SK-N-MC (cell line): ENCODE data around the gene SLC16A11.
"Not testable (repeated sequence)": the region's sequence is repeated elsewhere in the genome, so short reads cannot be mapped to it uniquely, and the experiment has no call there.

Experiments used
- DNase-seq: peaks from one replicate; pipeline ENCODE4 v3.0.0-alpha.2; 2011; ENCODE audit warnings: low read depth, low spot score
- H3K27ac ChIP-seq: fragments of 200-600 bp; sonication (generic); 2 replicates; pipeline ENCODE4 v1.5.1; 2016; ENCODE audit warnings: mixed run types
- H3K36me3 ChIP-seq: fragments of 200-600 bp; sonication (generic); 2 replicates; pipeline ENCODE4 v1.6.1; 2017; ENCODE audit warnings: antibody characterized with exemption, low read length, mixed read lengths; ENCODE audit not compliant: insufficient read depth
- H3K4me3 ChIP-seq: fragments of 200-600 bp; sonication (generic); 2 replicates; pipeline ENCODE4 v1.5.1; 2016
- H3K9ac ChIP-seq: fragments of 200-600 bp; sonication (generic); 2 replicates; pipeline ENCODE4 v1.8.0; 2017; ENCODE audit warnings: mixed run types, mixed read lengths; ENCODE audit not compliant: insufficient read length
- H3K9me3 ChIP-seq: fragments of 200-600 bp; sonication (generic); 2 replicates; pipeline ENCODE4 v1.6.1; 2017; ENCODE audit warnings: low read depth, mild to moderate bottlenecking, antibody characterized with exemption, low read length, moderate library complexity, mixed read lengths
- EZH2 ChIP-seq: fragments of 200-600 bp; sonication (generic); IDR thresholded peaks from one replicate; pipeline ENCODE4 v1.6.1; 2017; ENCODE audit warnings: antibody characterized with exemption
- FOXP2 ChIP-seq: optimal IDR thresholded peaks from 2 replicates; pipeline ENCODE3; 2011; ENCODE audit warnings: mild to moderate bottlenecking, moderate library complexity; ENCODE audit not compliant: insufficient read depth; ENCODE audit errors: extremely low read length, control extremely low read depth
- POLR2AphosphoS5 ChIP-seq: IDR thresholded peaks from 2 replicates; pipeline ENCODE4 v1.6.1; 2012; ENCODE audit warnings: mild to moderate bottlenecking, low read depth, low read length, borderline replicate concordance

SLC16A11 gene

GRCh38 chr17:6998855-6999508 is 44.9 kb downstream of the SLC16A11 start:
- no peak overlapping the region for H3K9ac ChIP-seq
- H3K27ac ChIP-seq = no peak overlapping the region
- H3K4me3 ChIP-seq = no peak overlapping the region
- peaks cover 11% of the 10 kb centered on the region for H3K36me3 ChIP-seq
- TF ChIP-seq FOXP2 = no peak
- TF ChIP-seq POLR2AphosphoS5 = no peak
- no peak for TF ChIP-seq EZH2
- no peak for DNase-seq
- no peaks in the 10 kb centered on the region for H3K9me3 ChIP-seq

- H3K4me3 ChIP-seq = no peak overlapping the region
- H3K9ac ChIP-seq = no peak overlapping the region
- H3K27ac ChIP-seq = no peak overlapping the region
- H3K9me3 ChIP-seq = no peaks in the 10 kb centered on the region
- no peak for DNase-seq
- TF ChIP-seq FOXP2 = no peak
- no peak for TF ChIP-seq EZH2
- TF ChIP-seq POLR2AphosphoS5 = no peak
- H3K36me3 ChIP-seq = peaks cover 8% of the 10 kb centered on the region
Observed at GRCh38 chr17:6997171-6997570, 46.7 kb downstream of the SLC16A11 start.

DNA sequence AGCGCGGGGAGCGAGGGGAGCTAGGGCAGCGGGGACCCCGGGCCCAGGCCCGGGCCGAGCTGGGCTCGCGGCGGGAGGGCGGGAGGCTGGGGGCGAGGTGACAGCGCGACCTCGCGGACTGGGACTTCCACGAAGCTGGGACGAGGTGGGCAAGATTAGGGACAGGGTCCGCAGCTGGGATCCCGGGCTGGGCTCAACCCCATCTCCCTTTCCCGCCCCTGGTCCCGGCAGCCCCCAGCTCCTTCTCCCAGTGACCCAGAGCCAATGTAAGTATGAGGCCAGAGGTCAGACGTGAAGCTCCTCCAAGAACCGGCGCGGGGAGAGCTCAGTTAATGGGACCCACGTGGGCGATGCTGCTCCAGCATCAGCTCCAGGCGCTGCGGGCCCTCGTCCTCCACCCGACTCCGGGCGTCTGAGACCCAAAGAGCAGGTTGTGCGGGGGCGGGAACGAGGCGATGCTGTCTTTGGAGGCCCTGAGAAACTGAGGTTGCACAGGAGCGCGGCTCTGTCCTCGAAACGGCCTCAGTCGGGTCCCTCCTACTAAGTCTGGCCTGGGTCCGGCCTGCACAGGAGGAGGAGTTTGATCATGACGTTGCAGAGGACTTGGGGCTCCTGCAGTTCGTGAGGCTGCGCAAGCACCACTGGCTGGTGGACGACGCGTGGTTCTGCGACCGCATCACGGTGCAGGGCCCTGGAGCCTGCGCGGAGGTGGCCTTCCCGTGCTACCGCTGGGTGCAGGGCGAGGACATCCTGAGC is 47.5 kb downstream of the SLC16A11 start:
- Histone ChIP-seq H3K4me3 (no peak overlapping the region), H3K9ac (no peak overlapping the region), H3K27ac (no peak overlapping the region), H3K36me3 (peaks cover under 1% of the 10 kb centered on the region; the same call in 1 of the 2 replicates), H3K9me3 (no peaks in the 10 kb centered on the region)
- TF ChIP-seq FOXP2 (no peak), EZH2 (no peak), POLR2AphosphoS5 (no peak)
- no peak for DNase-seq

DNA sequence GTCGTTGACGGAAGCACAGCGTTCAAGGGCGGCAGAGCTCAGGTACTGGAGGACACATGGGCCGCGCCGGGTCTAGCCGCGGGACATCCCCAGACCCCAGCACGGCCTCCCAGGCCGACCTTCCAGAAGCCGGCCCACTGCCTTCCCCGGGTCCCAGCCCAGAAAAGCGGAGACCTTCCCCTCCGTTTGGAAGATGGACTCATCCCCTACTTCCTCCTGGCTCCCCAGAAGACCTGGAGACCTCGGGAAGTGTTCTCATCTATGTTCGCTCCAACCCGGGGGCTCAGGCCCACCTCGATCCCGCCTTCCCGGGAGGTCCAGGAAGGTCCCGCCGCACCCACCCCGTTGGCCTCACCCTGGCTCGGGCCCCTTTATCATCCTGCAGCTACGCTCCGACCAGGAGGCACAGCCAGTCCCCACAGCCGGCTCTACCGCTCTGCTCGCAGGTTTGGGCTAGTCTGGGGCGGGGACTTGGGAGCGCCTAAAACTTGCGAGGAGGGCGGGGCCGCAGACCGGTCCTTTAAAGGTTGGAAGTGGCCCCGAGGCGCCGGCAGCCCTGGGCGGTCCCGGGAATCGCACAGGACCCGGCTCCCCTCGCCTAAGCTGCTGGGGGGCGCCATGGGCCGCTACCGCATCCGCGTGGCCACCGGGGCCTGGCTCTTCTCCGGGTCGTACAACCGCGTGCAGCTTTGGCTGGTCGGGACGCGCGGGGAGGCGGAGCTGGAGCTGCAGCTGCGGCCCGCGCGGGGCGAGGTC is 48.2 kb downstream of the SLC16A11 start, which contains the start of gene ALOX12:
TSS of gene ALOX12 (plus strand) at position 550 of the 756 bp plus-strand sequence. CDS start at position 619, 69 bp downstream.
- no peak for DNase-seq
- H3K9ac ChIP-seq = no peak within 1 kb of the TSS
- H3K9me3 ChIP-seq = no peaks in the 10 kb centered on the region
- no peak for TF ChIP-seq EZH2
- no peak for TF ChIP-seq POLR2AphosphoS5
- no peak for TF ChIP-seq FOXP2
- H3K27ac ChIP-seq = no peak within 1 kb of the TSS
- no peaks in the 10 kb centered on the region for H3K36me3 ChIP-seq
- no peak within 1 kb of the TSS for H3K4me3 ChIP-seq

DNA sequence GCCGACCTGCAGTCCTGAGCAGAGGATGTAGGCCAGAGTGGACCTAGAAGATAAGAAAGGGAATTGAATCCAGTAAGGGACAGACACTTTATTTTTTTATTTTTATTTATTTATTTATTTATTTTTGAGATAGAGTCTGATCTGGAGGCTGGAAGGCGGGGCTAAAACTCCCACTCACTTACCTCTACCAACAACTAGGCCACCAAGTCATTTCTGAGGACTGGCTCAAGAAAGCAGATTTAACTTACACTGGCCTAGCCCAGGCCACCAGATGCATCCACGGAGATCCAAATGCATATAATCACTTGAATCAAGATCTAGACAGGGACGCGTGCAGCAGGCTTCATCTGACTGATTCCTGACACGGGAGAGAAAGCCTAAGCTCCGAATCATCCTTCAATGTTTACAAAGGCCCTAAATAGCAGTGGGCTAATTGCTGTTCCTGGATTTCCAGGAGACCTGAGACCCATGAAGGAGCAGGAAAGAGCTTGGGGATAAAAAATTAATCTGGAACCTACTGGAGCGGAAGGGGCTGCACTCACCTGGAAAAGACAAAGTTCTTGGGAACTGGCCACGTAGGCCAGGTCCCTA is 49.1 kb downstream of the SLC16A11 start:
- H3K27ac ChIP-seq = no peak overlapping the region
- TF ChIP-seq FOXP2 (no peak), POLR2AphosphoS5 (no peak), EZH2 (no peak)
- H3K36me3 ChIP-seq = no peaks in the 10 kb centered on the region
- H3K9me3 ChIP-seq = no peaks in the 10 kb centered on the region
- DNase-seq = no peak
- no peak overlapping the region for H3K4me3 ChIP-seq
- no peak overlapping the region for H3K9ac ChIP-seq

GRCh38 chr17:6994118-6994598 is 49.7 kb downstream of the SLC16A11 start:
- Histone ChIP-seq H3K9ac (no peak overlapping the region), H3K4me3 (no peak overlapping the region), H3K27ac (no peak overlapping the region), H3K36me3 (no peaks in the 10 kb centered on the region), H3K9me3 (no peaks in the 10 kb centered on the region)
- TF ChIP-seq EZH2 (no peak), POLR2AphosphoS5 (no peak), FOXP2 (no peak)
- DNase-seq = no peak

DNA sequence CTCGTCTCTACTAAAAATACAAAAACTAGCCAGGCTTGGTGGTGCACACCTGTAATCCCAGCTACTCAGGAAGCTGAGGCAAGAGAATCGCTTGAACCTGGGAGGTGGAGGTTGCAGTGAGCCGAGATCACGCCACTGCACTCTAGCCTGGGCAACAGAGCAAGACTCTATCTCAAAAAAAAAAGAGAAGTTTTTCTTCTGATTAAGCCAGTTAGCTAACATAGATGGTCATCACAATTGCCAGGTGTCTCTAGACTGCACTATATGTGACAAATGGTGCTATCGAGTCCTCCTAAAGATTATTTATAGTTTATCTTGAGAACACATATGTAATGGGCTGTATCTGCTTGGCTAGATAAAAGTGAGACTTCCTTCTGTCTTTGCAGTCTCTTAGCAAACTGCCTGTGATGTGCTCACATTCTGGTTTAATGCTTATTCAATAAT is 50.3 kb downstream of the SLC16A11 start:
- not testable (repeated sequence) for H3K36me3 ChIP-seq, H3K4me3 ChIP-seq, H3K9ac ChIP-seq, H3K9me3 ChIP-seq, DNase-seq, H3K27ac ChIP-seq
